AG04450 (cell line): ENCODE results near the gene MAGI3. TPM values are rescaled to one million over a fixed set of nuclear protein-coding genes. Genes with fewer than 3 reads are reported as not detected.
"Not testable (repeated sequence)": the region's sequence is repeated elsewhere in the genome, so short reads cannot be mapped to it uniquely, and the experiment has no call there.

Source experiments
- CTCF ChIA-PET: fragments of 300-600, 350-600 bp; formaldehyde crosslinking; extraction: SDS; loops from one replicate; lab custom pipeline; 2022; ENCODE audit warnings: antibody characterized with exemption, inconsistent platforms; lab: Charles Lee
- POLR2A ChIA-PET: fragments of 350-600 bp; formaldehyde crosslinking; extraction: SDS; loops from one replicate; lab custom pipeline; 2021; ENCODE audit warnings: antibody characterized with exemption, inconsistent platforms; lab: Yijun Ruan, JAX
- DNase-seq: peaks from one replicate; pipeline ENCODE4 v3.0.0-alpha.2; 2011; ENCODE audit warnings: low read depth, low spot score
- H3K27ac ChIP-seq: one replicate; pipeline ENCODE4 v1.5.1; 2012; ENCODE audit warnings: low read depth, low read length, control low read depth
- H3K27me3 ChIP-seq: one replicate; pipeline ENCODE4 v1.6.0; 2012; ENCODE audit warnings: low read length; ENCODE audit not compliant: control insufficient read depth, insufficient read depth
- H3K4me3 ChIP-seq: 2 replicates; pipeline ENCODE4 v1.5.1; 2011; ENCODE audit warnings: mild to moderate bottlenecking, low read depth, low read length, control low read depth
- H3K9me3 ChIP-seq: 2 replicates; pipeline ENCODE4 v1.5.1; 2012; ENCODE audit warnings: low read length; ENCODE audit not compliant: control insufficient read depth, insufficient read depth
- polyA plus RNA-seq: library from polyadenylated mRNA; depleted of rRNA; stranded (reverse); fragments of >200 nt; gene quantifications from 2 replicates; pipeline ENCODE4 v1.2.3, GENCODE V29; 2011
- TF ChIP-seq, protein P1 (sequence below): IDR thresholded peaks from 2 replicates; pipeline ENCODE4 v1.5.1; 2011; ENCODE audit warnings: low read depth, low read length, control low read depth, inconsistent platforms

MAGI3 gene
- polyA plus RNA-seq, 1 experiment = 5.8 TPM

GRCh38 chr1:113403065-113403464 is 12.8 kb downstream of the MAGI3 start:
- no peak overlapping the region for H3K4me3 ChIP-seq
- ChIA-PET CTCF (interaction anchor here (1.0 kb wide), 1 partner anchor 11 kb away, joined by 4 read pairs; no protein-coding TSS in a partner anchor), POLR2A (no interaction called here)
- DNase-seq = no peak
- no peaks in the 10 kb centered on the region for H3K9me3 ChIP-seq
- H3K27me3 ChIP-seq = no peaks in the 10 kb centered on the region
- TF ChIP-seq, protein P1, sequence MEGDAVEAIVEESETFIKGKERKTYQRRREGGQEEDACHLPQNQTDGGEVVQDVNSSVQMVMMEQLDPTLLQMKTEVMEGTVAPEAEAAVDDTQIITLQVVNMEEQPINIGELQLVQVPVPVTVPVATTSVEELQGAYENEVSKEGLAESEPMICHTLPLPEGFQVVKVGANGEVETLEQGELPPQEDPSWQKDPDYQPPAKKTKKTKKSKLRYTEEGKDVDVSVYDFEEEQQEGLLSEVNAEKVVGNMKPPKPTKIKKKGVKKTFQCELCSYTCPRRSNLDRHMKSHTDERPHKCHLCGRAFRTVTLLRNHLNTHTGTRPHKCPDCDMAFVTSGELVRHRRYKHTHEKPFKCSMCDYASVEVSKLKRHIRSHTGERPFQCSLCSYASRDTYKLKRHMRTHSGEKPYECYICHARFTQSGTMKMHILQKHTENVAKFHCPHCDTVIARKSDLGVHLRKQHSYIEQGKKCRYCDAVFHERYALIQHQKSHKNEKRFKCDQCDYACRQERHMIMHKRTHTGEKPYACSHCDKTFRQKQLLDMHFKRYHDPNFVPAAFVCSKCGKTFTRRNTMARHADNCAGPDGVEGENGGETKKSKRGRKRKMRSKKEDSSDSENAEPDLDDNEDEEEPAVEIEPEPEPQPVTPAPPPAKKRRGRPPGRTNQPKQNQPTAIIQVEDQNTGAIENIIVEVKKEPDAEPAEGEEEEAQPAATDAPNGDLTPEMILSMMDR = no peak
- no peak overlapping the region for H3K27ac ChIP-seq

- TF ChIP-seq, protein P1 = no peak
- no peak overlapping the region for H3K27ac ChIP-seq
- ChIA-PET POLR2A (no interaction called here), CTCF (no interaction called here)
- no peaks in the 10 kb centered on the region for H3K27me3 ChIP-seq
- no peaks in the 10 kb centered on the region for H3K9me3 ChIP-seq
- DNase-seq = no peak
- no peak overlapping the region for H3K4me3 ChIP-seq
Measured at GRCh38 chr1:113405573-113405972, 15.3 kb downstream of the MAGI3 start.

DNA sequence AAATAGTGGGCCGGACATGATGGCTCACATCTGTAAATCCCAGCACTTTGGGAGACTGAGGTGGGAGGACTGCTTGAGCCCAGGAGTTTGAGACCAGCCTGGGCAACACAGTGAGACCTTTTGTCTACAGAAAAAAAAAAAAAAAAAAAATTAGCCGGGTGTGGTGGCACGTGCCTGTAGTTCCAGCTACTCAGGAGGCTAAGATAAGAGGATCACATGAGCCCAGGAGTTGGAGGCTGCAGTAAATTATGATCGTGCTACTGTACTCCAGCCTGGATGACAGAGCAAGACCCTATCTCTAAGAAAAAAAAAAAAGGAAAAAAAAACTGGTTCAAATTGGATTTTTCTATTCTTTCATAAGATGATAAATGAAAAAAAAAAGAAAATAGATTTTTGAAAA is 15.8 kb downstream of the MAGI3 start:
- POLR2A ChIA-PET, DNase-seq, H3K27ac ChIP-seq, CTCF ChIA-PET, H3K4me3 ChIP-seq, H3K27me3 ChIP-seq, H3K9me3 ChIP-seq: not testable (repeated sequence)

DNA sequence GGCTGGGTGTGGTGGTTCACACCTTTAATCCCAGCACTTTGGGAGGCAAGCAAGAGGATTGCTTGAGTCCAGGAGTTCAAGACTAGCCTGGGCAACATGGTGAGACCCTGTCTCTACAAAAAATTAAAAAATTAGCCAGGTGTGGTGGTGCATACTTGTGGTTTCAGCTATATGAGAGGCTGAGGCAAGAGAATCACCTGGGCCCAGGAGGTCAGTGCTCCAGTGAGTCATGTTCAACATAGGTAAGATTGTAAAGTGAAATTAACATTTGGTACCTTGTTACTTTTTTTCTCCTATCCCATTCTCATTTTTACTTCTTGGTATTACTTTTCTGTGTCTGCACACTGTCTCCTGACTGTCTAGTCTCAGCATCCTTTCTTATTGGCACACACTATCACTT is 19.0 kb downstream of the MAGI3 start:
- Histone ChIP-seq H3K27ac (no peak overlapping the region), H3K9me3 (no peaks in the 10 kb centered on the region), H3K4me3 (no peak overlapping the region), H3K27me3 (no peaks in the 10 kb centered on the region)
- DNase-seq = no peak
- TF ChIP-seq, protein P1 = no peak
- POLR2A ChIA-PET = no interaction called here
- CTCF ChIA-PET = no interaction called here

DNA sequence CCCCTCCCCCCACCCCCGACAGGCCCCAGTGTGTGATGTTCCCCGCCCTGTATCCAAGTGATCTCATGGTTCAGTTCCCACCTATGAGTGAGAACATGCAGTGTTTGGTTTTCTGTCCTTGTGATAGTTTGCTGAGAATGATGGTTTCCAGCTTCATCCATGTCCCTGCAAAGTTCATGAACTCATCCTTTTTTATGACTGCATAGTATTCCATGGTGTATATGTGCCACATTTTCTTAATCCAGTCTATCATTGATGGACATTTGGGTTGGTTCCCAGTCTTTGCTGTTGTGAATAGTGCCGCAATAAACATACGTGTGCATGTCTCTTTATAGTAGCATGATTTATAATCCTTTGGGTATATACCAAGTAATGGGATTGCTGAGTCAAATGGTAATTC is 21.7 kb downstream of the MAGI3 start:
- CTCF ChIA-PET, H3K27me3 ChIP-seq, H3K9me3 ChIP-seq, H3K27ac ChIP-seq, H3K4me3 ChIP-seq, POLR2A ChIA-PET, DNase-seq: not testable (repeated sequence)

DNA sequence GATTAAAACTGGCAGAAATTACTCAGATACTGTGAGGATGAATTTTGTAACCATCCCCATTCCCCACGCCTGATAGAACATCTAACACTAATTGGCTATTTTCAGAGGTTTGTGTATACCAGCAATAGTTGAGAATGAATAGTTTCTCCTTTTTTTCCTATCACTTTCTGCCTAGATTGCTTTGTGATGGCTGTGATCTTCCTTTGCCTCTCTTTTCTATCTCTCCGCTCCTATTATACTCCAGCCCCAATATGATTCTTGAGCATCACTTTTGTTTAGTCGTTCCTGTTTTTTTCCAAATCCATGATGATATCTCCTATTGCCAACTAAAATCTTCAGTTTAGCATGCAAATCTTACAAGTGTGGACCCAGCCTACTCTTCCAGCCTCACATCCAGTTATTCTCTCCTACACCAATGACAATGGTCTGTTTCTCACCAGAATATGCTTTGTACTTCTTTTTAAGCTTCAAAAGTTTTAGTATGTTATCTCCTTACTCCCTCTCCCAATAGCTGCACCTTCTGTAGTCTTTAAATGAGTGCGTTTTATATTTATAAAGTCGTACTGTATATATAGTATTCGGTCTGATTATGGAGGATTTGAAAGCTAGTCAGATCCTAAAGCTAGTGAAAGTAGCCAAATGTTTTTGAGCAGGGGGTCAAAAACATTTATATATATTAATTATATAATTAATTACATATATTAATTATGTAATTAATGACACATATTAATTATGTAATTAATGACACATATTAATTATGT is 25.2 kb downstream of the MAGI3 start:
- Histone ChIP-seq H3K4me3 (no peak overlapping the region), H3K27me3 (no peaks in the 10 kb centered on the region), H3K27ac (no peak overlapping the region), H3K9me3 (no peaks in the 10 kb centered on the region)
- POLR2A ChIA-PET = no interaction called here
- no peak for DNase-seq
- TF ChIP-seq, protein P1 = no peak
- CTCF ChIA-PET = interaction anchor here (0.6 kb wide), 1 partner anchor 287 kb away, joined by 3 read pairs; no protein-coding TSS in a partner anchor

DNA sequence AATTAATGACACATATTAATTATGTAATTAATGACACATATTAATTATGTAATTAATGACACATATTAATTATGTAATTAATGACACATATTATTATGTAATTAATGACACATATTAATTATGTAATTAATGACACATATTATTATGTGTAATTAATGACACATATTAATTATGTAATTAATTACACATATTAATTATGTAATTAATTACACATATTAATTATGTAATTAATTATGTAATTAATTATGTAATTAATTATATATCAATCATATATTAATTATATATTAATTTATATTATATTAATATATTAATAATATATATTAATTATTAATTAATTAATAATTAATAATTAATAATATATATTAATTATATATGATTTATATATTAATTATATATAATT is 25.8 kb downstream of the MAGI3 start:
- CTCF ChIA-PET, H3K27me3 ChIP-seq, DNase-seq, H3K9me3 ChIP-seq, H3K4me3 ChIP-seq, POLR2A ChIA-PET, H3K27ac ChIP-seq: not testable (repeated sequence)
